ENCODE measurements around the gene SCAMP2. TPM values are rescaled to one million over a fixed set of nuclear protein-coding genes. Genes with fewer than 3 reads are reported as not detected.
"Not testable (repeated sequence)": the region's sequence is repeated elsewhere in the genome, so short reads cannot be mapped to it uniquely, and the experiment has no call there.

Gene SCAMP2, protein sequence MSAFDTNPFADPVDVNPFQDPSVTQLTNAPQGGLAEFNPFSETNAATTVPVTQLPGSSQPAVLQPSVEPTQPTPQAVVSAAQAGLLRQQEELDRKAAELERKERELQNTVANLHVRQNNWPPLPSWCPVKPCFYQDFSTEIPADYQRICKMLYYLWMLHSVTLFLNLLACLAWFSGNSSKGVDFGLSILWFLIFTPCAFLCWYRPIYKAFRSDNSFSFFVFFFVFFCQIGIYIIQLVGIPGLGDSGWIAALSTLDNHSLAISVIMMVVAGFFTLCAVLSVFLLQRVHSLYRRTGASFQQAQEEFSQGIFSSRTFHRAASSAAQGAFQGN
- total RNA-seq: 10 to 100 TPM; 77.6 to 79.5 TPM

- H3K4me3 Mint-ChIP-seq: peak within 1 kb of the TSS; percentile 96
- ChIA-PET CTCF (interaction anchor here (0.6 to 4.9 kb wide), 6 partner anchors 28 to 463 kb away, joined by 3 to 35 read pairs (median 3); partner anchors contain the start of genes COMMD4 and FAM219B), POLR2A (interaction anchor here (0.6 to 1.5 kb wide), 3 partner anchors 16 to 28 kb away, joined by 3 to 4 read pairs (median 3); partner anchors contain the start of gene MPI)
- peak; percentile 93 for DNase-seq
- intact Hi-C loops (cut with micrococcal nuclease): loop anchor here (1.0 to 10.0 kb wide), 6 partner anchors 16 to 579 kb away; partner anchors contain the start of genes C15orf39, COX5A, FAM219B and SIN3A
- peaks cover 11% of the 10 kb centered on the region for H3K36me3 Mint-ChIP-seq
- H3K27ac Mint-ChIP-seq: peak within 1 kb of the TSS; percentile 90
- no peaks in the 10 kb centered on the region for H3K27me3 Mint-ChIP-seq
- peaks cover 45% of the 10 kb centered on the region for H3K4me1 Mint-ChIP-seq (ENCODE audit: low read depth)
- H3K9me3 Mint-ChIP-seq: no peaks in the 10 kb centered on the region
Measured at GRCh38 chr15:74873036-74873755, at the start of gene SCAMP2. Gene SCAMP2, minus strand, starts transcription at chr15:74873365. Its CDS starts 110 bp downstream, at chr15:74873255.

DNA sequence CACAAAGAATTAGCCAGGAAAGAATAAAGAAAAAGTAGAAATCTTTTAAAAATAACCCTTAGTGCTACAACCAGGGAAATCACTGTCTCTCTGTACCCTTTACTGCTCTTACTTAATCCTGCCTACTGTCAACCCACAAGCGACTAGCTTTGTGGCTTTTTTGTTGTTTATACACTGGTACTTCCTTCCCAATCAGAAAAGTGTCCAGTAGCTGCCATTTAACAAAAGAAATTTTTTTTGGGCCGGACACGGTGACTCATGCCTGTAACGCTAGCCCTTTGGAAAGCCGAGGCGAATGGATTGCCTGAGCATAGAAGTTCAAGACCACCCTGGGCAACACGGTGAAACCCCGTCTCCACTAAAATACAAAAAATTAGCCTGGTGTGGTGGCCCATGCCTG lies 47.3 kb upstream of the SCAMP2 start:
- Mint-ChIP-seq H3K9me3 (no peaks in the 10 kb centered on the region), H3K4me1 (ENCODE audit: low read depth) (peaks cover 2% of the 10 kb centered on the region), H3K27ac (no peak overlapping the region), H3K27me3 (no peaks in the 10 kb centered on the region), H3K36me3 (peaks cover 42% of the 10 kb centered on the region), H3K4me3 (no peak overlapping the region)
- intact Hi-C loops (cut with micrococcal nuclease): no loop called here
- ChIA-PET CTCF (interaction anchor here (2.3 kb wide), 1 partner anchor 19 kb away, joined by 8 read pairs; no protein-coding TSS in a partner anchor), POLR2A (interaction anchor here (0.6 kb wide), 1 partner anchor 9 kb away, joined by 4 read pairs; no protein-coding TSS in a partner anchor)
- no peak for DNase-seq

DNA sequence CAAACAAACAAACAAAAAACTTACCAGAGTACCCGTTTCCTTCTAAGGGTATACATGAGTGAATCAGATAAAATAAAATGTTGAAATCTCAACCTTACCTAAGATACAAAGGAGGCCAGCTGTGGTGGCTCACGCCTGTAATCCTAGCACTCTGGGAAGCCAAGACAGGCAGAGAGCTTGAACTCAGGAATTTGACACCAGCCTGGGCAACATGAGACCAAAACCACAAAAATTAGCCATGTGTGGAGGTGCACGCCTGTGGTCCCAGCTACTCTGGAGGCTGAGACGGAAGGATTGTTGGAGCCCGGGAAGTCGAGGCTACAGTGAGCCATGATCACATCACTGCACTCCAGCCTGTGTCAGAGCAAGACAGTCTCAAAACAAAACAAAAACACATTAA lies 44.5 kb upstream of the SCAMP2 start:
- H3K36me3 Mint-ChIP-seq: peaks cover 48% of the 10 kb centered on the region
- no peak overlapping the region for H3K27ac Mint-ChIP-seq
- no peak for DNase-seq
- no peak overlapping the region for H3K4me3 Mint-ChIP-seq
- ChIA-PET CTCF (interaction anchor here (2.5 kb wide), 1 partner anchor 16 kb away, joined by 8 read pairs; no protein-coding TSS in a partner anchor), POLR2A (interaction anchor here (0.5 to 1.3 kb wide), 2 partner anchors 12 to 14 kb away, joined by 4 to 6 read pairs; partner anchors contain the start of gene FAM219B)
- intact Hi-C loops (cut with micrococcal nuclease): no loop called here
- H3K27me3 Mint-ChIP-seq: no peaks in the 10 kb centered on the region
- H3K9me3 Mint-ChIP-seq: no peaks in the 10 kb centered on the region
- no peaks in the 10 kb centered on the region for H3K4me1 Mint-ChIP-seq (ENCODE audit: low read depth)

DNA sequence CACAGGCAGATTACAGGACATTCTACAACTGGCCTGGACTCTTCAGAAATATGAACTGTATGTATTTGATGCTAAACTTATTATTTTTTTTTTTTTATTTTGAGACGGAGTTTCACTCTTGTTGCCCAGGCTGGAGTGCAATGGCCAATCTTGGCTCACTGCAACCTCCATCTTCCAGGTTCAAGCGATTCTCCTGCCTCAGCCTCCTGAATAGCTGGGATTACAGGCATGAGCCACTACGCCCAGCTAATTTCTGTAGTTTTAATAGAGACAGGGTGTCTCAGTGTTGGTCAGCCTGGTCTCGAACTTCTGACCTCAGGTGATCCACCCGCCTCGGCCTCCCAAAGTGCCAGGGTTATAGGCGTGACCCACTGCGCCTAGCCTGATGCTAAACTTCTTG lies 40.6 kb upstream of the SCAMP2 start:
- intact Hi-C loops (cut with micrococcal nuclease); H3K4me3 Mint-ChIP-seq; POLR2A ChIA-PET; DNase-seq; H3K27me3 Mint-ChIP-seq; H3K9me3 Mint-ChIP-seq; H3K4me1 Mint-ChIP-seq (ENCODE audit: low read depth); H3K27ac Mint-ChIP-seq: not testable (repeated sequence)
- CTCF ChIA-PET: interaction anchor here (1.3 to 5.8 kb wide), 2 partner anchors 12 to 37 kb away, joined by 3 to 43 read pairs; no protein-coding TSS in a partner anchor
- peaks cover 28% of the 10 kb centered on the region for H3K36me3 Mint-ChIP-seq

- intact Hi-C loops (cut with micrococcal nuclease): no loop called here
- Mint-ChIP-seq H3K9me3 (no peaks in the 10 kb centered on the region), H3K36me3 (peaks cover 23% of the 10 kb centered on the region), H3K27me3 (no peaks in the 10 kb centered on the region), H3K4me1 (ENCODE audit: low read depth) (no peaks in the 10 kb centered on the region), H3K4me3 (no peak overlapping the region), H3K27ac (no peak overlapping the region)
- POLR2A ChIA-PET: no interaction called here
- no peak for DNase-seq
- CTCF ChIA-PET: interaction anchor here (1.3 to 5.8 kb wide), 2 partner anchors 11 to 37 kb away, joined by 3 to 43 read pairs; no protein-coding TSS in a partner anchor
Measured at GRCh38 chr15:74913041-74913440, 39.9 kb upstream of the SCAMP2 start.

- POLR2A ChIA-PET: interaction anchor here (0.6 kb wide), 1 partner anchor 34 kb away, joined by 4 read pairs; no protein-coding TSS in a partner anchor
- intact Hi-C loops (cut with micrococcal nuclease): loop anchor here (5.0 kb wide), 1 partner anchor 44 kb away; no protein-coding TSS in a partner anchor
- H3K4me1 Mint-ChIP-seq (ENCODE audit: low read depth): peaks cover 26% of the 10 kb centered on the region
- CTCF ChIA-PET: interaction anchor here (0.6 to 1.4 kb wide), 5 partner anchors 42 to 556 kb away, joined by 3 to 5 read pairs (median 3); partner anchors contain the start of gene C15orf39
- no peak overlapping the region for H3K4me3 Mint-ChIP-seq
- no peaks in the 10 kb centered on the region for H3K27me3 Mint-ChIP-seq
- peaks cover 17% of the 10 kb centered on the region for H3K36me3 Mint-ChIP-seq
- no peak for DNase-seq
- H3K9me3 Mint-ChIP-seq: no peaks in the 10 kb centered on the region
- no peak overlapping the region for H3K27ac Mint-ChIP-seq
Measured at GRCh38 chr15:74908635-74909034, 35.5 kb upstream of the SCAMP2 start.

DNA sequence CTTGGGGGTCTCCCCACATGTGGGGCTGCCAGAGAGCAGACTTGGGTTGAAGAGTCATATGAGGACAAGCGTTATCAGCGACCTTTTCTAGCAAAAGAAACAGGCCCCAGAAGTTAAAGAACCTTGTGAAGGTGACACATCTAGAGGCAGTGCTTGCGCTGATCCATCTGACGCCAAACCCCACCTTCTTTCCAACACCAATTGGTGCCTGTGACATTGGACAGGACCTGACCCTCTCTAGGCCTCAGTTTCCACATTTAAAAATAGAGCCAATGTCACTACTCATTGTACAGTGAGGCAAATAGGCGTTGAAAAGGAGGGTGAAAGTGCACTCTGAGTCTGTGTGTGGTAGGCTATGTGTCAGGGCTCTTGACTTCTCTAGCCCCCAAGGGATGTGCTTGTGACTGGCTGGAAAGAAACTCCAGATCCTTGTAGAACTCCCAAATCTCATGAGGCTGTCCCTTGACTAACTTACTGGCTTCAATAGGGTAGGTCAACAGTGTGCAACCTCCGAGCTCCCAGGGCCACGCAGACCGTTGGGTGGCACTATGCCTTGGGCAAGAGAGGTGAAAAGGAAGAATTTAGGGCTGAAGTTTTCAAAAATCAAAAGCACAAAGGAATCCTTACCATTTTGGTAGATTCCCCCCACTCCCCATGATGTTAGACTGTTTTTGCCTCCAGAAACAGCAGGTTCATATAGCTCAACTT lies 34.2 kb upstream of the SCAMP2 start:
- Mint-ChIP-seq H3K4me3 (peak overlapping the region; percentile 99), H3K9me3 (no peaks in the 10 kb centered on the region), H3K27me3 (no peaks in the 10 kb centered on the region), H3K4me1 (ENCODE audit: low read depth) (peaks cover 26% of the 10 kb centered on the region), H3K27ac (peak overlapping the region; percentile 97), H3K36me3 (peaks cover 16% of the 10 kb centered on the region)
- intact Hi-C loops (cut with micrococcal nuclease): loop anchor here (2.0 to 5.0 kb wide), 2 partner anchors 35 to 45 kb away; partner anchors contain the start of gene SCAMP2
- no peak for DNase-seq
- ChIA-PET CTCF (interaction anchor here (0.5 to 9.1 kb wide), 16 partner anchors 11 to 296 kb away, joined by 3 to 103 read pairs (median 4); partner anchors contain the start of genes C15orf39, COX5A, RPP25 and ULK3), POLR2A (interaction anchor here (0.6 to 2.2 kb wide), 10 partner anchors 10 to 297 kb away, joined by 3 to 10 read pairs (median 4); partner anchors contain the start of gene COX5A)

DNA sequence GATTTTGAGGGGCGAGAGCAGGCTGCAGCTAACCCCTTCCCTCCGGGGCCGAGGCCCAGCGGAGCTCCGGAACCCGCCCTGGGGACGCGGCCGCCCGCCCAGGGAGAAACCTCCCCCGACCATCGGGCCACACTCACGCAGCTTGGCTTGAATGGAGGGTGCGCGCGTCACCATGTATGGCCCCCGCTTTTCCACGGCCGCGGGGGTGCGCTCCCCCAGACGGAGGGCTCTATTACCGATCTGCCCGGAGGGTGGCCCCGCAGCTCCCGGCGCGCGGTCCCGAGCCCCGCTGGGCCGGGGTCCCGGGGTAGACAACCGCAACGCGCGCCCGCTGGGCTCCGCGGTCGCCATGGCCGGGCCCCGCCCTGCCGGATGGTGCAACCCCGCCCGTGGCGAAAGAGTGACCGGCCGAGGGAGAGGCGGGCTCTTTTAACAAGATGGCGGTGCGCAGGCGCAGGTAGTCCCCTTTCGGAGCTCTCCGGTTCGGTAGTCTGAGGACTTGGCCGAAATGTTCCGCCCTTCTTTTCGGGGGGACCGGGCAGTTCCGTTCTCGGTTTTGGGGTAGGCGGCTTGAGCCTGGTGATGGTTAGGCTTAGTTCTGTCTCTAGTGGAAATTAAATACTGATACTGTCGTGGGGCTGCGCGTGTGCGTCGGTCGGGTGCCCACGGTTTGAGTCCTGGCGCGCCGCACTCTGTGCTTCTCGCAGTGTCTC lies 33.4 kb upstream of the SCAMP2 start, which contains the start of gene FAM219B:
Gene FAM219B (minus strand): TSS at position 402 of the 713 bp plus-strand sequence. CDS start 51 bp downstream, at position 351.
- intact Hi-C loops (cut with micrococcal nuclease): loop anchor here (1.0 to 5.0 kb wide), 3 partner anchors 34 to 61 kb away; partner anchors contain the start of gene SCAMP2
- Mint-ChIP-seq H3K27me3 (no peaks in the 10 kb centered on the region), H3K4me1 (ENCODE audit: low read depth) (peaks cover 32% of the 10 kb centered on the region), H3K9me3 (no peaks in the 10 kb centered on the region), H3K36me3 (peaks cover 22% of the 10 kb centered on the region), H3K27ac (peak within 1 kb of the TSS; percentile 97), H3K4me3 (peak within 1 kb of the TSS; percentile 99)
- ChIA-PET CTCF (interaction anchor here (0.7 to 9.1 kb wide), 22 partner anchors 10 to 309 kb away, joined by 3 to 103 read pairs (median 4); partner anchors contain the start of genes COX5A, MPI, RPP25 and ULK3), POLR2A (interaction anchor here (0.6 to 2.2 kb wide), 13 partner anchors 9 to 461 kb away, joined by 3 to 10 read pairs (median 4); partner anchors contain the start of genes COX5A, CSK and ULK3)
- DNase-seq: peak; percentile 89

DNA sequence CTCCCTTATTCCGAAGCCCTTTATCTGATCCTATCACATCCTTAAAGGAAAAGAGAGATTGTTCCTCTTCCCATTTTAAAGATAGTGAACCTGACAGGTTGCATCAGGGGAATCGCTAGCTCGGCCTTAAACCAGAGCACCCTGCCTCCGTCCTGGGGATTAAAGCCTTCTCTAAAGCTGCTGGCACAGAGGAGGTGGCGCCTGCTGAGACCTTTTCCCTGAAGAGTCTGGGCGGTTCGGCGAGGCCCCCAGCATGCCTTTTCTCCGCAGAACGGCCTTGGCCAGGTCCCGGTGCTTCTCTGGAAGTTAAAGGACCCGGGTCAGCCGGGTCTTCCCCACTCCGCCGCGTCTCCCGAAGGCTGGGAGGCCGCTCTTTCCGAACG lies 32.9 kb upstream of the SCAMP2 start:
- Mint-ChIP-seq H3K4me3 (peak overlapping the region; percentile 99), H3K27ac (peak overlapping the region; percentile 74), H3K4me1 (ENCODE audit: low read depth) (peaks cover 34% of the 10 kb centered on the region), H3K27me3 (no peaks in the 10 kb centered on the region), H3K36me3 (peaks cover 22% of the 10 kb centered on the region), H3K9me3 (no peaks in the 10 kb centered on the region)
- DNase-seq: peak; percentile 50
- POLR2A ChIA-PET: interaction anchor here (0.7 to 2.2 kb wide), 11 partner anchors 9 to 462 kb away, joined by 3 to 10 read pairs (median 4); partner anchors contain the start of genes COX5A, CSK and ULK3
- CTCF ChIA-PET: interaction anchor here (0.6 to 9.1 kb wide), 22 partner anchors 10 to 309 kb away, joined by 3 to 103 read pairs (median 4); partner anchors contain the start of genes MPI, RPP25 and ULK3
- intact Hi-C loops (cut with micrococcal nuclease): loop anchor here (1.0 to 5.0 kb wide), 3 partner anchors 33 to 61 kb away; partner anchors contain the start of gene SCAMP2

GRCh38 chr15:74904190-74904805 lies 31.1 kb upstream of the SCAMP2 start:
- CTCF ChIA-PET: interaction anchor here (0.8 to 9.1 kb wide), 9 partner anchors 8 to 270 kb away, joined by 3 to 103 read pairs (median 10); partner anchors contain the start of gene ULK3
- H3K36me3 Mint-ChIP-seq: peaks cover 29% of the 10 kb centered on the region

More at GRCh38 chr15:74904190-74904805, 31.1 kb upstream of the SCAMP2 start:
- no peak for DNase-seq
- Mint-ChIP-seq H3K4me3 (no peak overlapping the region), H3K4me1 (ENCODE audit: low read depth) (peaks cover 34% of the 10 kb centered on the region), H3K27me3 (no peaks in the 10 kb centered on the region), H3K9me3 (no peaks in the 10 kb centered on the region), H3K27ac (peak overlapping the region; percentile 40)
- POLR2A ChIA-PET: interaction anchor here (1.2 kb wide), 1 partner anchor 34 kb away, joined by 3 read pairs; no protein-coding TSS in a partner anchor
- intact Hi-C loops (cut with micrococcal nuclease): no loop called here

Data from activated CD4-positive, alpha-beta memory T cell treated with anti-CD3 and anti-CD28 coated beads for 36 hours (primary cell).